Prostate gland (tissue), 2 donors: ENCODE data around the gene SERPINA5. TPM values are rescaled to one million over a fixed set of nuclear protein-coding genes. Genes with fewer than 3 reads are reported as not detected.

Source experiments
- DNase-seq: peaks from one replicate; pipeline ENCODE4 v3.0.0-alpha.2; 2019; ENCODE audit warnings: low spot score
- H3K27ac ChIP-seq, 2 donors: fragments of 200-600 bp; sonication (generic); 2 replicates each; pipeline ENCODE4 v1.5.1; 2017 to 2019
- H3K27me3 ChIP-seq: fragments of 200-600 bp; sonication (generic); replicated peaks from 2 replicates; pipeline ENCODE4 v1.5.1; 2019; ENCODE audit not compliant: insufficient read depth
- H3K36me3 ChIP-seq, 2 donors: fragments of 200-600 bp; sonication (generic); 1 replicate in 1 of 2; 2 replicates in 1 of 2; pipeline versions ENCODE4 v1.5.1 to v1.8.1; 2017 to 2019
- H3K4me1 ChIP-seq: fragments of 200-600 bp; sonication (generic); replicated peaks from 2 replicates; pipeline ENCODE4 v1.5.1; 2019
- H3K4me3 ChIP-seq, 2 donors: fragments of 200-600 bp; sonication (generic); 2 replicates each; pipeline ENCODE4 v1.5.1; 2017 to 2019
- H3K9me3 ChIP-seq: fragments of 200-600 bp; sonication (generic); 2 replicates; pipeline ENCODE4 v1.5.1; 2017
- POLR2A ChIP-seq: fragments of 450-650 bp; IDR thresholded peaks from one replicate; pipeline ENCODE4 v1.6.1; 2016; ENCODE audit warnings: antibody characterized with exemption, mild to moderate bottlenecking
- POLR2AphosphoS5 ChIP-seq: sonication (generic); formaldehyde crosslinking; IDR thresholded peaks from one replicate; pipeline ENCODE4 v1.6.1; 2017; ENCODE audit warnings: antibody characterized with exemption
- WGBS: methylation state at CpG from one replicate; pipeline ENCODE4 v1.1.5; 2018; 5-methylcytosine and 5-hydroxymethylcytosine counted together
- intact Hi-C: fragments of 100-400 bp; cut with DNase I; formaldehyde crosslinking; loops from one replicate; pipeline ENCODE4 v1.14.2; 2022
- total RNA-seq, 2 donors: library from RNA; depleted of rRNA; stranded (reverse); fragments of >200 nt; gene quantifications; one replicate each; pipeline ENCODE4 v1.1.0, GENCODE V29; 2016
- TF ChIP-seq, protein P1 (sequence below), 4 experiments: fragments of 200-600 bp in 2 of 4; fragments of 450-650 bp in 2 of 4; sonication (generic) in 2 of 4; IDR thresholded peaks; 1 replicate in 3 of 4; 2 replicates in 1 of 4; pipeline ENCODE4 v1.5.1; 2016 to 2019; ENCODE audit warnings: antibody characterized with exemption in 4 of 4, mild to moderate bottlenecking in 2 of 4, moderate library complexity in 2 of 4

Gene SERPINA5
- total RNA-seq, 2 donors from 2014 or later: 2.6 to 936 TPM

DNA sequence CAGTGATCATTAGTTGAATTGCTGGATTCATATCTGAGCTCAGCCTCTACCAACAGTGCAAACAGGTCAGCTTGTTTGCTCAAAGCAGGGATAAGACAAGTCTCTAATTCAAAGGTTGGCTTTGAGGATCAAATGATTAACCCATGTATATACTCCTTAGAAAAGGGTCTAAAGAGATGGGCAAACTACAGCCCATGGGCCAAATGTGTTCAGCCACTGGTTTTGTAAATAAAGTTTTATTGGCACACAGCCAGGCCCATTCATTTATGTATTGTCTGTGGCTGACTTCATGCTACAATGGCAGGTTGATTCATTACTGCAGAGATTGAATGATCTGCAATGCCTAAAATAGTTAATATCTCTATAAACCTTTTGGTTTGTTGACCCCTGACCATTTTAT lies 16.8 kb upstream of the SERPINA5 start:
- no peaks in the 10 kb centered on the region for H3K27me3 ChIP-seq
- TF ChIP-seq, protein P1, sequence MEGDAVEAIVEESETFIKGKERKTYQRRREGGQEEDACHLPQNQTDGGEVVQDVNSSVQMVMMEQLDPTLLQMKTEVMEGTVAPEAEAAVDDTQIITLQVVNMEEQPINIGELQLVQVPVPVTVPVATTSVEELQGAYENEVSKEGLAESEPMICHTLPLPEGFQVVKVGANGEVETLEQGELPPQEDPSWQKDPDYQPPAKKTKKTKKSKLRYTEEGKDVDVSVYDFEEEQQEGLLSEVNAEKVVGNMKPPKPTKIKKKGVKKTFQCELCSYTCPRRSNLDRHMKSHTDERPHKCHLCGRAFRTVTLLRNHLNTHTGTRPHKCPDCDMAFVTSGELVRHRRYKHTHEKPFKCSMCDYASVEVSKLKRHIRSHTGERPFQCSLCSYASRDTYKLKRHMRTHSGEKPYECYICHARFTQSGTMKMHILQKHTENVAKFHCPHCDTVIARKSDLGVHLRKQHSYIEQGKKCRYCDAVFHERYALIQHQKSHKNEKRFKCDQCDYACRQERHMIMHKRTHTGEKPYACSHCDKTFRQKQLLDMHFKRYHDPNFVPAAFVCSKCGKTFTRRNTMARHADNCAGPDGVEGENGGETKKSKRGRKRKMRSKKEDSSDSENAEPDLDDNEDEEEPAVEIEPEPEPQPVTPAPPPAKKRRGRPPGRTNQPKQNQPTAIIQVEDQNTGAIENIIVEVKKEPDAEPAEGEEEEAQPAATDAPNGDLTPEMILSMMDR (IDR thresholded peaks at IDR 0.05): no peak
- no peak for TF ChIP-seq POLR2A
- no peak for TF ChIP-seq POLR2AphosphoS5
- no peaks in the 10 kb centered on the region for H3K36me3 ChIP-seq
- H3K27ac ChIP-seq: no peak overlapping the region
- H3K9me3 ChIP-seq: no peaks in the 10 kb centered on the region
- H3K4me3 ChIP-seq: no peak overlapping the region
- H3K4me1 ChIP-seq: no peaks in the 10 kb centered on the region
- intact Hi-C loops: no loop called here
- DNase-seq: no peak

DNA sequence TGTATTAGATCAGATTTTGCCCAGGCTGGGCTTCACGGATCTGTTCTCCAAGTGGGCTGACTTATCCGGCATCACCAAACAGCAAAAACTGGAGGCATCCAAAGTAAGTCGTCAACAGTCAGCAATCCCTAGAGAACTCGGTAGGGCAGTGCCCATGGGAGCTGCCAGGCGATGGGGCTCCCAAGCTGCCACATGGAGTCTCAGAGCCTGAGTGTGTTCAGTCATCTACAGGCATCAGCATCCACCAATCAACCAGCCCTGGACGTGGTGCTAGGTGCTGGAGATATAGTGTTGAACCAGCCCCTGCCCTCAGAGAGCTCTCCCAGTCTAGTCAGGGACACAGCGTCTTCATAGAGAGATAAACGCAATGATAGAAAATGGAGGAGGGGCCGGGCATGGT lies 13.0 kb upstream of the SERPINA5 start:
- no peaks in the 10 kb centered on the region for H3K4me1 ChIP-seq
- DNase-seq: no peak
- 83% methylated on average over 9 of the region's 9 CpGs for WGBS
- H3K27ac ChIP-seq: no peak overlapping the region
- intact Hi-C loops: no loop called here
- H3K9me3 ChIP-seq: no peaks in the 10 kb centered on the region
- no peaks in the 10 kb centered on the region for H3K36me3 ChIP-seq
- H3K4me3 ChIP-seq: no peak overlapping the region
- H3K27me3 ChIP-seq: no peaks in the 10 kb centered on the region
- TF ChIP-seq POLR2AphosphoS5 (no peak), POLR2A (no peak)
- TF ChIP-seq, protein P1 (IDR thresholded peaks at IDR 0.05): no peak

DNA sequence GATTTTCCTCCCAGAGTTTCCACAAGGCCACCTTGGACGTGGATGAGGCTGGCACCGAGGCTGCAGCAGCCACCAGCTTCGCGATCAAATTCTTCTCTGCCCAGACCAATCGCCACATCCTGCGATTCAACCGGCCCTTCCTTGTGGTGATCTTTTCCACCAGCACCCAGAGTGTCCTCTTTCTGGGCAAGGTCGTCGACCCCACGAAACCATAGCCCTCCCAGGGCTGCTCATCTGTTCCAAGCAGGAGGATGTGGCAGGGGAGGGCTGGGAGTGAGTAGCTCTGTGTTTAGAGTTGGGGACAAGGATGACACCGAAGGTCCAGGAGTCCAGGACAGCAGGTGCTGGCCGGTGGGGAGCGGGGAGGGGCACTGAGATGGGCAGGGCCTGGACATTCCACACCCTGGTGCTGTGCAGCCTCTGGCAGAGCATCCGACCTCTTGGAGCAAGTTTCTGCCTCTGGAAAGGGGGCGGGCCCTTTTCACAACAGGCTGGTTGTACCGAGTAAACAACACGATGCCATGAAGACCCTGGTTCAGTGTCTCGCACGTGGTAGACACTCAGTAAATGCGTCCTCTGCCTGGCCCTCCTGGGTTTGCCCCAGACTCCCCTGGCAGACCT lies 11.7 kb upstream of the SERPINA5 start:
- TF ChIP-seq POLR2AphosphoS5: no peak
- no peak for TF ChIP-seq POLR2A
- TF ChIP-seq, protein P1 (IDR thresholded peaks at IDR 0.05): no peak
- Histone ChIP-seq H3K36me3 (no peaks in the 10 kb centered on the region), H3K4me1 (no peaks in the 10 kb centered on the region), H3K4me3 (no peak overlapping the region), H3K27me3 (no peaks in the 10 kb centered on the region), H3K9me3 (no peaks in the 10 kb centered on the region), H3K27ac (no peak overlapping the region)
- intact Hi-C loops: no loop called here
- DNase-seq: no peak
- WGBS: 86% methylated on average over 20 of the region's 20 CpGs

DNA sequence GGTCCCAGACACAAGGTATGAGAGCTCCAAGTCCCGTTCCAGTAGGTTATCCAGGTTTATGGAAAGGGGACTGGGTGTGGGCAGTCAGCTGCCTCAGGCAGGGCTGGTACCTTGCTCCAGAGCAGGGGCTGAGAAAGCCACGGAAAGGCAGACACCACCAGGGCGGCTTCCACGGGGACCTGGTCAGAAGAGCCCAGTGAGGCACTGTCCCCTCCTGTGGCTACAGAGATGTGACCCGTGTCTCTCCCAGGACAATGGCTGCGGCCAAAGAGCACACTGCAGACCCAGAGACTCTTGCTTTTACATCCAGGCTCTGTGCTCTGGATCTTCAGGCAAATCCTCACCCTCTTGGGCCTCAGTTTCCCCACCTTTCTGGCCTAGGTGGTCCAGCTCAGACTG lies 11.2 kb upstream of the SERPINA5 start:
- WGBS: 89% methylated on average over 6 of the region's 6 CpGs
- Histone ChIP-seq H3K36me3 (no peaks in the 10 kb centered on the region), H3K4me3 (no peak overlapping the region), H3K27ac (no peak overlapping the region), H3K9me3 (no peaks in the 10 kb centered on the region), H3K27me3 (no peaks in the 10 kb centered on the region), H3K4me1 (no peaks in the 10 kb centered on the region)
- TF ChIP-seq POLR2A (no peak), POLR2AphosphoS5 (no peak)
- TF ChIP-seq, protein P1 (IDR thresholded peaks at IDR 0.05): no peak
- no peak for DNase-seq
- intact Hi-C loops: no loop called here

DNA sequence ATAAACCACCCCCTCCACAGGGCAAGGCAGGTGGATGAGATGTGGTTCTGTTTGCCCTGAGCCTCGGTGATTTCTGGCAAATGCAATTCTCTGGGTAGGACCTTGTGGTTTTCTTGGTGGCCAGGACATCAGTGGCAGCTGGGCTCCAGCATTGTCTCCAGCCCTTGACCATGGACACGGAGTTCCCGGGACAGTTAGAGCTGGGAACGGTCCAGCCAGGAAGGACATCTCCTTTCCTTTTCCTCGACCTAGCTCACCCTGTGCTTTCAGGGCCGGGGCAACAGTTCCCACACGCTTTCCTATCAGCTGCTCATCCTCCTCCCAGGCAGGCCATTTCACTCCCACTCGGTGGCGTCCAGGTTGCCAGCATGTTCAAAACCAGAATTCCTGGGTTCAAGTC lies 10.8 kb upstream of the SERPINA5 start:
- Histone ChIP-seq H3K9me3 (no peaks in the 10 kb centered on the region), H3K27ac (no peak overlapping the region), H3K36me3 (no peaks in the 10 kb centered on the region), H3K27me3 (no peaks in the 10 kb centered on the region), H3K4me3 (no peak overlapping the region), H3K4me1 (no peaks in the 10 kb centered on the region)
- TF ChIP-seq, protein P1 (IDR thresholded peaks at IDR 0.05): no peak
- TF ChIP-seq POLR2AphosphoS5 (no peak), POLR2A (no peak)
- WGBS: 65% methylated on average over 9 of the region's 9 CpGs
- DNase-seq: no peak
- intact Hi-C loops: no loop called here
